H9 (cell line): Measurements from ENCODE around the gene GPRIN1. TPM values are rescaled to one million over a fixed set of nuclear protein-coding genes. Genes with fewer than 3 reads are reported as not detected.

Experiments used
- DNase-seq: peaks from one replicate; pipeline ENCODE4 v3.0.0-alpha.2; 2017
- H2AFZ ChIP-seq: one replicate; pipeline ENCODE4 v1.6.1; 2013; ENCODE audit warnings: mild to moderate bottlenecking, low read length, control low read depth, moderate library complexity
- H2AK5ac ChIP-seq: 2 replicates; pipeline ENCODE4 v1.6.1; 2013; ENCODE audit warnings: low read length, control low read depth, mixed read lengths; ENCODE audit not compliant: insufficient read length
- H2BK120ac ChIP-seq: one replicate; pipeline ENCODE4 v1.6.1; 2013; ENCODE audit warnings: low read depth, mild to moderate bottlenecking, low read length, control low read depth, inconsistent platforms; ENCODE audit not compliant: poor library complexity, severe bottlenecking
- H2BK12ac ChIP-seq: 2 replicates; pipeline ENCODE4 v1.6.1; 2013; ENCODE audit warnings: low read length, control low read depth, mixed read lengths, low read depth; ENCODE audit not compliant: insufficient read length
- H2BK15ac ChIP-seq: 2 replicates; pipeline ENCODE4 v1.6.1; 2013; ENCODE audit warnings: low read depth, low read length, control low read depth
- H2BK20ac ChIP-seq: one replicate; pipeline ENCODE4 v1.6.1; 2013; ENCODE audit warnings: low read depth, mild to moderate bottlenecking, low read length, control low read depth, inconsistent platforms; ENCODE audit not compliant: poor library complexity, severe bottlenecking
- H2BK5ac ChIP-seq: 2 replicates; pipeline ENCODE4 v1.6.1; 2013; ENCODE audit warnings: low read length, control low read depth, mixed read lengths; ENCODE audit not compliant: insufficient read length
- H3K14ac ChIP-seq: 2 replicates; pipeline ENCODE4 v1.6.1; 2013; ENCODE audit warnings: low read length, control low read depth; ENCODE audit not compliant: insufficient read depth
- H3K18ac ChIP-seq: 2 replicates; pipeline ENCODE4 v1.6.1; 2013; ENCODE audit warnings: low read depth, mild to moderate bottlenecking, mixed read lengths, low read length, control low read depth; ENCODE audit not compliant: insufficient read length
- H3K23ac ChIP-seq: 2 replicates; pipeline ENCODE4 v1.6.1; 2013; ENCODE audit warnings: low read length, control low read depth, mixed read lengths, low read depth; ENCODE audit not compliant: insufficient read length
- H3K23me2 ChIP-seq: 2 replicates; pipeline ENCODE4 v1.6.1; 2013; ENCODE audit warnings: low read depth, mild to moderate bottlenecking, mixed read lengths, low read length, control low read depth; ENCODE audit not compliant: insufficient read length, poor library complexity, severe bottlenecking
- H3K27ac ChIP-seq: 2 replicates; pipeline ENCODE4 v1.5.1; 2013; ENCODE audit warnings: low read length, control low read depth, mixed read lengths, low read depth; ENCODE audit not compliant: insufficient read length
- H3K27me3 ChIP-seq: 2 replicates; pipeline ENCODE4 v1.6.1; 2013; ENCODE audit warnings: low read length, control low read depth, inconsistent platforms; ENCODE audit not compliant: insufficient read depth
- H3K4ac ChIP-seq: 2 replicates; pipeline ENCODE4 v1.6.1; 2013; ENCODE audit warnings: low read depth, mild to moderate bottlenecking, control low read depth, inconsistent platforms, low read length, moderate library complexity
- H3K4me1 ChIP-seq: 2 replicates; pipeline ENCODE4 v1.6.1; 2013; ENCODE audit warnings: low read length, control low read depth, inconsistent platforms; ENCODE audit not compliant: insufficient read depth
- H3K4me2 ChIP-seq: 2 replicates; pipeline ENCODE4 v1.6.1; 2013; ENCODE audit warnings: low read length, control low read depth, mixed read lengths; ENCODE audit not compliant: insufficient read length, insufficient read depth
- H3K56ac ChIP-seq: 2 replicates; pipeline ENCODE4 v1.6.1; 2013; ENCODE audit warnings: low read depth, mild to moderate bottlenecking, mixed read lengths, low read length, control low read depth; ENCODE audit not compliant: insufficient read length
- H3K79me1 ChIP-seq: 2 replicates; pipeline ENCODE4 v1.6.1; 2013; ENCODE audit warnings: low read depth, mild to moderate bottlenecking, moderate library complexity, low read length, control low read depth, inconsistent platforms; ENCODE audit not compliant: insufficient read depth, poor library complexity, severe bottlenecking
- H3K79me2 ChIP-seq: 2 replicates; pipeline ENCODE4 v1.6.1; 2013; ENCODE audit warnings: low read length, control low read depth, inconsistent platforms; ENCODE audit not compliant: insufficient read depth
- H3K9ac ChIP-seq: 2 replicates; pipeline ENCODE4 v1.6.1; 2013; ENCODE audit warnings: low read length, control low read depth, mixed read lengths; ENCODE audit not compliant: insufficient read length; ENCODE audit errors: extremely low read depth
- H3K9me3 ChIP-seq: one replicate; pipeline ENCODE4 v1.6.1; 2013; ENCODE audit warnings: low read depth, low read length, inconsistent platforms; ENCODE audit not compliant: control insufficient read depth
- H3T11ph ChIP-seq: one replicate; pipeline ENCODE4 v1.6.1; 2013; ENCODE audit warnings: mild to moderate bottlenecking, low read length, control low read depth, inconsistent platforms
- H4K20me1 ChIP-seq: one replicate; pipeline ENCODE4 v1.6.1; 2013; ENCODE audit not compliant: control insufficient read depth, insufficient read length, insufficient read depth
- H4K5ac ChIP-seq: 2 replicates; pipeline ENCODE4 v1.6.1; 2013; ENCODE audit warnings: low read depth, mild to moderate bottlenecking, mixed read lengths, low read length, control low read depth; ENCODE audit not compliant: insufficient read length
- H4K8ac ChIP-seq: replicated peaks from 2 replicates; pipeline ENCODE4 v1.6.1; 2013; ENCODE audit warnings: low read length, control low read depth, mixed read lengths, low read depth; ENCODE audit not compliant: insufficient read length
- H4K91ac ChIP-seq: 2 replicates; pipeline ENCODE4 v1.6.1; 2013; ENCODE audit warnings: low read depth, mild to moderate bottlenecking, moderate library complexity, mixed read lengths, low read length, control low read depth; ENCODE audit not compliant: insufficient read length
- H3K27ac Mint-ChIP-seq, 3 experiments: 2 replicates in 2 of 3; 3 replicates in 1 of 3; pipeline ENCODE4 v1.8.0; 2020 to 2021; ENCODE audit warnings: mixed read lengths in 3 of 3, mild to moderate bottlenecking in 1 of 3, moderate library complexity in 1 of 3
- H3K27me3 Mint-ChIP-seq: 2 replicates; pipeline ENCODE4 v1.8.0; 2021; ENCODE audit warnings: low read depth, mild to moderate bottlenecking, moderate library complexity, mixed read lengths
- H3K36me3 Mint-ChIP-seq, 3 experiments: 2 replicates in 2 of 3; 3 replicates in 1 of 3; pipeline ENCODE4 v1.8.0; 2020 to 2021; ENCODE audit warnings: low read depth in 3 of 3, mixed read lengths in 3 of 3; ENCODE audit not compliant: insufficient read depth in 1 of 3
- H3K4me1 Mint-ChIP-seq, 2 experiments: 2 replicates each; pipeline ENCODE4 v1.8.0; 2020; ENCODE audit warnings: mixed read lengths in 2 of 2
- H3K4me3 Mint-ChIP-seq, 2 experiments: 2 replicates in 1 of 2; 3 replicates in 1 of 2; pipeline ENCODE4 v1.8.0; 2020 to 2021; ENCODE audit warnings: mild to moderate bottlenecking in 2 of 2, mixed read lengths in 2 of 2, moderate library complexity in 1 of 2
- H3K9me3 Mint-ChIP-seq, 2 experiments: 2 replicates in 1 of 2; 3 replicates in 1 of 2; pipeline ENCODE4 v1.8.0; 2020; ENCODE audit warnings: mild to moderate bottlenecking in 2 of 2, mixed read lengths in 2 of 2, moderate library complexity in 1 of 2
- WGBS: extraction: QIAGEN DNeasy Blood & Tissue Kit; methylation state at CpG from one replicate; pipeline ENCODE4 v1.1.7; 2013; ENCODE audit warnings: missing lambda C conversion rate, low lambda C conversion rate, mixed read lengths; ENCODE audit not compliant: insufficient read length; ENCODE audit errors: extremely low coverage; 5-methylcytosine and 5-hydroxymethylcytosine counted together
- total RNA-seq: library from RNA; stranded (reverse); gene quantifications from 2 replicates; pipeline ENCODE4 v1.2.1, GENCODE V29; 2021
- TF ChIP-seq, protein P1 (sequence below): fragments of 200-600 bp; sonication (generic); conservative IDR thresholded peaks from 3 replicates; pipeline ENCODE4 v1.8.0; 2021; ENCODE audit warnings: antibody characterized with exemption, mild to moderate bottlenecking

Gene GPRIN1
- total RNA-seq, 1 experiment from 2014 or later: 10.8 TPM

GRCh38 chr5:176587398-176587797, 22.6 kb downstream of the GPRIN1 start:
- H3K36me3 Mint-ChIP-seq: peaks cover 0 to 8% (median 4%) of the 10 kb centered on the region in 3 experiments; a peak in 4 of 7 replicates
- Histone ChIP-seq H2BK12ac (no peak overlapping the region), H2AFZ (no peak overlapping the region), H2BK120ac (no peak overlapping the region), H2AK5ac (no peak overlapping the region), H4K8ac (no peak overlapping the region), H3K9me3 (no peaks in the 10 kb centered on the region), H3K4ac (no peak overlapping the region), H3K9ac (no peak overlapping the region), H4K5ac (no peak overlapping the region), H3K23me2 (no peaks in the 10 kb centered on the region), H3K27ac (no peak overlapping the region), H3K4me1 (no peaks in the 10 kb centered on the region), H3K79me2 (no peaks in the 10 kb centered on the region), H4K20me1 (peaks cover 4% of the 10 kb centered on the region), H3K4me2 (no peak overlapping the region), H2BK15ac (no peak overlapping the region), H3K14ac (no peak overlapping the region), H3T11ph (no peak overlapping the region), H2BK5ac (no peak overlapping the region), H3K18ac (no peak overlapping the region), H3K23ac (no peak overlapping the region), H3K27me3 (peaks cover 2% of the 10 kb centered on the region; the same call in 1 of the 2 replicates), H3K56ac (no peak overlapping the region), H4K91ac (no peak overlapping the region), H3K79me1 (no peaks in the 10 kb centered on the region), H2BK20ac (no peak overlapping the region)
- H3K27me3 Mint-ChIP-seq: peaks cover 31% of the 10 kb centered on the region
- no CpG with 5 or more reads among the region's 7 CpGs for WGBS
- H3K9me3 Mint-ChIP-seq: peaks cover 13 to 25% of the 10 kb centered on the region in 2 experiments
- H3K4me1 Mint-ChIP-seq: peaks cover 2% of the 10 kb centered on the region in 2 experiments; a peak in 2 of 4 replicates
- no peak overlapping the region for H3K27ac Mint-ChIP-seq
- no peak overlapping the region for H3K4me3 Mint-ChIP-seq
- TF ChIP-seq, protein P1, sequence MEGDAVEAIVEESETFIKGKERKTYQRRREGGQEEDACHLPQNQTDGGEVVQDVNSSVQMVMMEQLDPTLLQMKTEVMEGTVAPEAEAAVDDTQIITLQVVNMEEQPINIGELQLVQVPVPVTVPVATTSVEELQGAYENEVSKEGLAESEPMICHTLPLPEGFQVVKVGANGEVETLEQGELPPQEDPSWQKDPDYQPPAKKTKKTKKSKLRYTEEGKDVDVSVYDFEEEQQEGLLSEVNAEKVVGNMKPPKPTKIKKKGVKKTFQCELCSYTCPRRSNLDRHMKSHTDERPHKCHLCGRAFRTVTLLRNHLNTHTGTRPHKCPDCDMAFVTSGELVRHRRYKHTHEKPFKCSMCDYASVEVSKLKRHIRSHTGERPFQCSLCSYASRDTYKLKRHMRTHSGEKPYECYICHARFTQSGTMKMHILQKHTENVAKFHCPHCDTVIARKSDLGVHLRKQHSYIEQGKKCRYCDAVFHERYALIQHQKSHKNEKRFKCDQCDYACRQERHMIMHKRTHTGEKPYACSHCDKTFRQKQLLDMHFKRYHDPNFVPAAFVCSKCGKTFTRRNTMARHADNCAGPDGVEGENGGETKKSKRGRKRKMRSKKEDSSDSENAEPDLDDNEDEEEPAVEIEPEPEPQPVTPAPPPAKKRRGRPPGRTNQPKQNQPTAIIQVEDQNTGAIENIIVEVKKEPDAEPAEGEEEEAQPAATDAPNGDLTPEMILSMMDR: no peak
- no peak for DNase-seq
